ENCODE data around the gene DAZAP1. TPM values are rescaled to one million over a fixed set of nuclear protein-coding genes. Genes with fewer than 3 reads are reported as not detected.
A peak's percentile ranks its signal among the peaks of the same experiment; 100 is the strongest.

Gene DAZAP1
- polyA plus RNA-seq, 1 experiment: 45.8 TPM

GRCh38 chr19:1384478-1385110 is 22.8 kb upstream of the DAZAP1 start:
- Histone ChIP-seq H3K27ac (ENCODE audit: low read depth, low read length) (no peak overlapping the region), H3K4me3 (ENCODE audit: low read depth, low read length) (peak overlapping the region; percentile 91), H3K9me3 (ENCODE audit: control insufficient read depth, insufficient read depth, low read length) (peaks cover 5% of the 10 kb centered on the region; the same call in 1 of the 2 replicates), H3K27me3 (ENCODE audit: control insufficient read depth, insufficient read depth, low read length) (no peaks in the 10 kb centered on the region)
- ChIA-PET CTCF (interaction anchor here (0.6 to 1.5 kb wide), 2 partner anchors 37 to 69 kb away, joined by 3 read pairs; no protein-coding TSS in a partner anchor), POLR2A (no interaction called here)
- TF ChIP-seq CTCF (IDR thresholded peaks at IDR 0.05; ENCODE audit: low read depth, low read length): no peak
- no peak for DNase-seq (ENCODE audit: low read depth, low spot score)

- TF ChIP-seq CTCF (IDR thresholded peaks at IDR 0.05; ENCODE audit: low read depth, low read length): no peak
- no peak overlapping the region for H3K4me3 ChIP-seq (ENCODE audit: low read depth, low read length)
- POLR2A ChIA-PET: no interaction called here
- H3K9me3 ChIP-seq (ENCODE audit: control insufficient read depth, insufficient read depth, low read length): peaks cover 5% of the 10 kb centered on the region; the same call in 1 of the 2 replicates
- H3K27me3 ChIP-seq (ENCODE audit: control insufficient read depth, insufficient read depth, low read length): no peaks in the 10 kb centered on the region
- DNase-seq (ENCODE audit: low read depth, low spot score): no peak
- CTCF ChIA-PET: interaction anchor here (1.5 kb wide), 1 partner anchor 70 kb away, joined by 3 read pairs; no protein-coding TSS in a partner anchor
- no peak overlapping the region for H3K27ac ChIP-seq (ENCODE audit: low read depth, low read length)
Measured at GRCh38 chr19:1385816-1386215, 21.6 kb upstream of the DAZAP1 start.

GRCh38 chr19:1386945-1387683 is 20.3 kb upstream of the DAZAP1 start:
- no peaks in the 10 kb centered on the region for H3K27me3 ChIP-seq (ENCODE audit: control insufficient read depth, insufficient read depth, low read length)
- no peak overlapping the region for H3K27ac ChIP-seq (ENCODE audit: low read depth, low read length)
- no peak for TF ChIP-seq CTCF (IDR thresholded peaks at IDR 0.05; ENCODE audit: low read depth, low read length)
- peaks cover 5% of the 10 kb centered on the region; the same call in 1 of the 2 replicates for H3K9me3 ChIP-seq (ENCODE audit: control insufficient read depth, insufficient read depth, low read length)
- ChIA-PET CTCF (no interaction called here), POLR2A (no interaction called here)
- H3K4me3 ChIP-seq (ENCODE audit: low read depth, low read length): no peak overlapping the region
- DNase-seq (ENCODE audit: low read depth, low spot score): no peak

- CTCF ChIA-PET: no interaction called here
- Histone ChIP-seq H3K9me3 (ENCODE audit: control insufficient read depth, insufficient read depth, low read length) (peaks cover 5% of the 10 kb centered on the region; the same call in 1 of the 2 replicates), H3K27ac (ENCODE audit: low read depth, low read length) (no peak overlapping the region), H3K27me3 (ENCODE audit: control insufficient read depth, insufficient read depth, low read length) (no peaks in the 10 kb centered on the region), H3K4me3 (ENCODE audit: low read depth, low read length) (no peak overlapping the region)
- TF ChIP-seq CTCF (IDR thresholded peaks at IDR 0.05; ENCODE audit: low read depth, low read length): no peak
- POLR2A ChIA-PET: no interaction called here
- no peak for DNase-seq (ENCODE audit: low read depth, low spot score)
Measured at GRCh38 chr19:1387684-1388636, 19.4 kb upstream of the DAZAP1 start.

All from AG04450 (cell line).